ENCODE results near the gene VPS50. TPM values are rescaled to one million over a fixed set of nuclear protein-coding genes. Genes with fewer than 3 reads are reported as not detected.

The VPS50 gene
- 10 to 100 TPM; 12.8 to 14.7 TPM for total RNA-seq

- ChIA-PET POLR2A (interaction anchor here (0.6 kb wide), 3 partner anchors 71 to 1265 kb away, joined by 3 to 4 read pairs (median 3); no protein-coding TSS in a partner anchor), CTCF (interaction anchor here (1.0 to 3.2 kb wide), 10 partner anchors 10 to 140 kb away, joined by 3 to 14 read pairs (median 4); partner anchors contain the start of gene SAMD9)
- Mint-ChIP-seq H3K4me3 (peak within 1 kb of the TSS; percentile 85), H3K27me3 (no peaks in the 10 kb centered on the region), H3K36me3 (ENCODE audit: low read depth) (no peaks in the 10 kb centered on the region), H3K9me3 (ENCODE audit: low read depth) (no peaks in the 10 kb centered on the region), H3K27ac (peak within 1 kb of the TSS; percentile 88), H3K4me1 (peaks cover 10% of the 10 kb centered on the region)
- DNase-seq = peak; percentile 96
- ATAC-seq = peak; percentile 99
- intact Hi-C loops (cut with DNase I, micrococcal nuclease) = loop anchor here (1.0 to 5.0 kb wide), 10 partner anchors 113 to 1426 kb away; partner anchors contain the start of genes BET1 (in 2 of the 2), FAM133B (in 2 of the 2), PEX1 (in 2 of the 2) and RBM48 (in 2 of the 2)
Observed at GRCh38 chr7:93231799-93232672, at the start of gene VPS50. Gene VPS50 (plus strand): TSS chr7:93232366. CDS start chr7:93232468, 102 bp downstream.

- DNase-seq (peak; percentile 39), ATAC-seq (peak; percentile 98)
- Mint-ChIP-seq H3K27ac (no peak overlapping the region), H3K27me3 (peaks cover 44% of the 10 kb centered on the region), H3K36me3 (ENCODE audit: low read depth) (no peaks in the 10 kb centered on the region), H3K4me1 (peaks cover 11% of the 10 kb centered on the region), H3K9me3 (ENCODE audit: low read depth) (no peaks in the 10 kb centered on the region), H3K4me3 (no peak overlapping the region)
- ChIA-PET POLR2A (no interaction called here), CTCF (interaction anchor here (0.7 to 1.2 kb wide), 3 partner anchors 10 to 42 kb away, joined by 3 read pairs; no protein-coding TSS in a partner anchor)
- intact Hi-C loops (cut with DNase I, micrococcal nuclease) = loop anchor here (1.0 to 5.0 kb wide), 3 partner anchors 69 to 283 kb away; no protein-coding TSS in a partner anchor
Observed at GRCh38 chr7:93185303-93186027, 46.7 kb upstream of the VPS50 start.

- CTCF ChIA-PET = no interaction called here
- Mint-ChIP-seq H3K4me3 (no peak overlapping the region), H3K36me3 (ENCODE audit: low read depth) (no peaks in the 10 kb centered on the region), H3K27me3 (peaks cover 45% of the 10 kb centered on the region), H3K27ac (no peak overlapping the region), H3K9me3 (ENCODE audit: low read depth) (no peaks in the 10 kb centered on the region), H3K4me1 (peaks cover 11% of the 10 kb centered on the region)
- POLR2A ChIA-PET = no interaction called here
- intact Hi-C loops (cut with DNase I, micrococcal nuclease) = loop anchor here in 1 of 2 experiments (5.0 kb wide), 1 partner anchor 287 kb away; no protein-coding TSS in a partner anchor
- DNase-seq (no peak), ATAC-seq (no peak)
Observed at GRCh38 chr7:93188870-93189634, 43.1 kb upstream of the VPS50 start.

GRCh38 chr7:93194386-93194785 is 37.8 kb upstream of the VPS50 start:
- ChIA-PET POLR2A (no interaction called here), CTCF (interaction anchor here (0.7 to 1.8 kb wide), 3 partner anchors 10 to 765 kb away, joined by 3 read pairs; no protein-coding TSS in a partner anchor)
- Mint-ChIP-seq H3K27me3 (peaks cover 41% of the 10 kb centered on the region), H3K36me3 (ENCODE audit: low read depth) (no peaks in the 10 kb centered on the region), H3K9me3 (ENCODE audit: low read depth) (no peaks in the 10 kb centered on the region), H3K4me3 (no peak overlapping the region), H3K4me1 (no peaks in the 10 kb centered on the region), H3K27ac (no peak overlapping the region)
- intact Hi-C loops (cut with DNase I, micrococcal nuclease) = no loop called here
- ATAC-seq = no peak
- DNase-seq = no peak

GRCh38 chr7:93196336-93196735 is 35.8 kb upstream of the VPS50 start:
- peaks cover 34% of the 10 kb centered on the region for H3K27me3 Mint-ChIP-seq
- DNase-seq (no peak), ATAC-seq (no peak)
- H3K4me3 Mint-ChIP-seq = no peak overlapping the region
- ChIA-PET CTCF (no interaction called here), POLR2A (no interaction called here)
- no peaks in the 10 kb centered on the region for H3K36me3 Mint-ChIP-seq (ENCODE audit: low read depth)
- no peaks in the 10 kb centered on the region for H3K4me1 Mint-ChIP-seq
- H3K9me3 Mint-ChIP-seq (ENCODE audit: low read depth) = no peaks in the 10 kb centered on the region
- H3K27ac Mint-ChIP-seq = no peak overlapping the region
- intact Hi-C loops (cut with DNase I, micrococcal nuclease) = no loop called here

GRCh38 chr7:93198472-93198871 is 33.7 kb upstream of the VPS50 start:
- DNase-seq = no peak
- Mint-ChIP-seq H3K27ac (no peak overlapping the region), H3K4me3 (no peak overlapping the region), H3K27me3 (peaks cover 34% of the 10 kb centered on the region), H3K4me1 (no peaks in the 10 kb centered on the region), H3K36me3 (ENCODE audit: low read depth) (no peaks in the 10 kb centered on the region), H3K9me3 (ENCODE audit: low read depth) (no peaks in the 10 kb centered on the region)
- CTCF ChIA-PET = interaction anchor here (0.6 to 1.4 kb wide), 3 partner anchors 28 to 943 kb away, joined by 3 read pairs; partner anchors contain the start of genes HEPACAM2 and VPS50
- ATAC-seq = no peak
- POLR2A ChIA-PET = no interaction called here
- intact Hi-C loops (cut with DNase I, micrococcal nuclease) = no loop called here

GRCh38 chr7:93202594-93203250 is 29.4 kb upstream of the VPS50 start:
- CTCF ChIA-PET = interaction anchor here (1.0 kb wide), 1 partner anchor 48 kb away, joined by 3 read pairs; no protein-coding TSS in a partner anchor
- Mint-ChIP-seq H3K27ac (no peak overlapping the region), H3K36me3 (ENCODE audit: low read depth) (no peaks in the 10 kb centered on the region), H3K4me3 (no peak overlapping the region), H3K27me3 (peaks cover 30% of the 10 kb centered on the region), H3K4me1 (no peaks in the 10 kb centered on the region), H3K9me3 (ENCODE audit: low read depth) (no peaks in the 10 kb centered on the region)
- ATAC-seq (no peak), DNase-seq (no peak)
- intact Hi-C loops (cut with DNase I, micrococcal nuclease) = no loop called here
- POLR2A ChIA-PET = no interaction called here

- CTCF ChIA-PET = no interaction called here
- H3K4me1 Mint-ChIP-seq = no peaks in the 10 kb centered on the region
- peaks cover 29% of the 10 kb centered on the region for H3K27me3 Mint-ChIP-seq
- no peak overlapping the region for H3K4me3 Mint-ChIP-seq
- H3K27ac Mint-ChIP-seq = no peak overlapping the region
- POLR2A ChIA-PET = no interaction called here
- no peaks in the 10 kb centered on the region for H3K36me3 Mint-ChIP-seq (ENCODE audit: low read depth)
- H3K9me3 Mint-ChIP-seq (ENCODE audit: low read depth) = no peaks in the 10 kb centered on the region
- intact Hi-C loops (cut with DNase I, micrococcal nuclease) = no loop called here
- ATAC-seq (no peak), DNase-seq (no peak)
Observed at GRCh38 chr7:93203496-93203895, 28.7 kb upstream of the VPS50 start.

GRCh38 chr7:93205046-93205445 is 27.1 kb upstream of the VPS50 start:
- no peaks in the 10 kb centered on the region for H3K4me1 Mint-ChIP-seq
- H3K9me3 Mint-ChIP-seq (ENCODE audit: low read depth) = no peaks in the 10 kb centered on the region
- intact Hi-C loops (cut with DNase I, micrococcal nuclease) = no loop called here
- ChIA-PET CTCF (interaction anchor here (1.2 to 1.5 kb wide), 2 partner anchors 8 to 23 kb away, joined by 3 to 4 read pairs; no protein-coding TSS in a partner anchor), POLR2A (no interaction called here)
- H3K36me3 Mint-ChIP-seq (ENCODE audit: low read depth) = no peaks in the 10 kb centered on the region
- ATAC-seq (no peak), DNase-seq (no peak)
- H3K27me3 Mint-ChIP-seq = peaks cover 19% of the 10 kb centered on the region
- no peak overlapping the region for H3K27ac Mint-ChIP-seq
- no peak overlapping the region for H3K4me3 Mint-ChIP-seq

- peaks cover 25% of the 10 kb centered on the region for H3K27me3 Mint-ChIP-seq
- CTCF ChIA-PET = interaction anchor here (2.2 kb wide), 1 partner anchor 17 kb away, joined by 6 read pairs; no protein-coding TSS in a partner anchor
- intact Hi-C loops (cut with DNase I, micrococcal nuclease) = no loop called here
- H3K36me3 Mint-ChIP-seq (ENCODE audit: low read depth) = no peaks in the 10 kb centered on the region
- ATAC-seq = no peak
- no peaks in the 10 kb centered on the region for H3K4me1 Mint-ChIP-seq
- no peak overlapping the region for H3K4me3 Mint-ChIP-seq
- no peak overlapping the region for H3K27ac Mint-ChIP-seq
- POLR2A ChIA-PET = no interaction called here
- no peak for DNase-seq
- H3K9me3 Mint-ChIP-seq (ENCODE audit: low read depth) = no peaks in the 10 kb centered on the region
Observed at GRCh38 chr7:93211228-93211818, 20.8 kb upstream of the VPS50 start.
